ENCODE measurements around the gene SUCLG1. TPM values are rescaled to one million over a fixed set of nuclear protein-coding genes. Genes with fewer than 3 reads are reported as not detected.

The SUCLG1 gene
- polyA plus RNA-seq, 2 of the 4 experiments (the other 2 are of a cell fraction), result 90.0 to 144 TPM

GRCh38 chr2:84441505-84441904, 17.6 kb downstream of the SUCLG1 start:
- H3K4me1 ChIP-seq, result no peaks in the 10 kb centered on the region
- ChIA-PET POLR2A (no interaction called here), CTCF (interaction anchor here (0.6 kb wide), 1 partner anchor 14 kb away, joined by 4 read pairs; no protein-coding TSS in a partner anchor)
- H3K4me2 ChIP-seq, result no peak overlapping the region
- TF ChIP-seq JUN (IDR thresholded peaks at IDR 0.05), result no peak
- TF ChIP-seq PHF8 (IDR thresholded peaks at IDR 0.05; ENCODE audit: borderline replicate concordance, low read depth), result no peak
- TF ChIP-seq HEYL (CRISPR knock-in tag; IDR thresholded peaks at IDR 0.05), result no peak
- no peak for FAIRE-seq
- no peak overlapping the region for H3K27ac ChIP-seq
- no peak overlapping the region for H3K4me3 ChIP-seq
- no peaks in the 10 kb centered on the region for H3K9me3 ChIP-seq
- 85% methylated on average over 1 of the region's 1 CpG for WGBS (ENCODE audit: missing lambda C conversion rate)
- no peak for ATAC-seq
- no peak for DNase-seq (ENCODE audit: low read depth in 1 of 2, low spot score in 1 of 2)

GRCh38 chr2:84441036-84441435, 18.0 kb downstream of the SUCLG1 start:
- WGBS (ENCODE audit: missing lambda C conversion rate), result 94% methylated on average over 4 of the region's 4 CpGs
- CTCF ChIA-PET, result interaction anchor here (0.6 kb wide), 1 partner anchor 15 kb away, joined by 4 read pairs; no protein-coding TSS in a partner anchor
- POLR2A ChIA-PET, result no interaction called here
- Histone ChIP-seq H3K4me3 (no peak overlapping the region), H3K9me3 (no peaks in the 10 kb centered on the region), H3K4me1 (0 out of 3 replicates have a peak, but pooled peaks cover 2% of the 10 kb centered on the region), H3K4me2 (no peak overlapping the region), H3K27ac (no peak overlapping the region)
- no peak for DNase-seq (ENCODE audit: low read depth in 1 of 2, low spot score in 1 of 2)
- TF ChIP-seq NFE2L2 (conservative IDR thresholded peaks at IDR 0.05; ENCODE audit: low read length) (no peak), MAX (IDR thresholded peaks at IDR 0.05) (no peak), HDAC2 (IDR thresholded peaks at IDR 0.05) (no peak), KDM1A (IDR thresholded peaks at IDR 0.05; ENCODE audit: low read depth) (no peak), JUNB (IDR thresholded peaks at IDR 0.05) (no peak), CBX8 (IDR thresholded peaks at IDR 0.05) (no peak), BHLHE40 (IDR thresholded peaks at IDR 0.05; ENCODE audit: low read depth, low read length) (no peak), ATOH8 (CRISPR knock-in tag; IDR thresholded peaks at IDR 0.05; ENCODE audit: low read depth) (no peak), NPAS2 (CRISPR knock-in tag; IDR thresholded peaks at IDR 0.05; ENCODE audit: borderline replicate concordance) (no peak), ESRRA (IDR thresholded peaks at IDR 0.05; ENCODE audit: borderline replicate concordance, low read length) (no peak), EHMT2 (IDR thresholded peaks at IDR 0.05; ENCODE audit: low read depth) (no peak), RNF2 (IDR thresholded peaks at IDR 0.05; ENCODE audit: borderline replicate concordance, low read depth) (no peak), HMGXB4 (CRISPR knock-in tag; IDR thresholded peaks at IDR 0.05; ENCODE audit: borderline replicate concordance) (no peak), USF2 (IDR thresholded peaks at IDR 0.05) (no peak), EP300 (IDR thresholded peaks at IDR 0.05) (no peak)
- ATAC-seq, result no peak
- FAIRE-seq, result no peak

- no peak overlapping the region for H3K4me2 ChIP-seq
- WGBS (ENCODE audit: missing lambda C conversion rate), result 80% methylated on average over 6 of the region's 6 CpGs
- DNase-seq (ENCODE audit: low read depth in 1 of 2, low spot score in 1 of 2) (no peak), ATAC-seq (0 out of 6 replicates have a peak, but pooled peaks of 1 of the 2 experiments have one; percentile 27), FAIRE-seq (no peak)
- CTCF ChIA-PET, result no interaction called here
- H3K4me3 ChIP-seq, result no peak overlapping the region
- H3K27ac ChIP-seq, result no peak overlapping the region
- 0 out of 3 replicates have a peak, but pooled peaks cover 5% of the 10 kb centered on the region for H3K4me1 ChIP-seq
- TF ChIP-seq RNF2 (IDR thresholded peaks at IDR 0.05; ENCODE audit: borderline replicate concordance, low read depth) (no peak), MYC (IDR thresholded peaks at IDR 0.05; ENCODE audit: borderline replicate concordance, low read length) (no peak), MAFK (IDR thresholded peaks at IDR 0.05; ENCODE audit: partially characterized antibody) (no peak), PHF8 (IDR thresholded peaks at IDR 0.05; ENCODE audit: borderline replicate concordance, low read depth) (no peak), HDAC2 (IDR thresholded peaks at IDR 0.05) (no peak), ZFP36 (IDR thresholded peaks at IDR 0.05; ENCODE audit: borderline replicate concordance, partially characterized antibody) (no peak)
- no peaks in the 10 kb centered on the region for H3K9me3 ChIP-seq
- POLR2A ChIA-PET, result no interaction called here
These were observed 23.6 kb downstream of the SUCLG1 start for GRCh38 chr2:84435345-84436025.
